Esophagus muscularis mucosa (tissue), 3 donors: Measurements from ENCODE around the gene XPC.

Experiments
- EP300 ChIP-seq: sonication (generic); formaldehyde crosslinking; IDR thresholded peaks from one replicate; pipeline ENCODE4 v1.6.1; 2017; ENCODE audit warnings: antibody characterized with exemption
- TF ChIP-seq, protein P1 (sequence below), 3 experiments: fragments of 200-600 bp in 2 of 3; fragments of 450-650 bp in 1 of 3; sonication (generic) in 2 of 3; IDR thresholded peaks; one replicate each; pipeline ENCODE4 v1.5.1; 2017 to 2019; ENCODE audit warnings: antibody characterized with exemption in 3 of 3, mild to moderate bottlenecking in 2 of 3, moderate library complexity in 1 of 3

DNA sequence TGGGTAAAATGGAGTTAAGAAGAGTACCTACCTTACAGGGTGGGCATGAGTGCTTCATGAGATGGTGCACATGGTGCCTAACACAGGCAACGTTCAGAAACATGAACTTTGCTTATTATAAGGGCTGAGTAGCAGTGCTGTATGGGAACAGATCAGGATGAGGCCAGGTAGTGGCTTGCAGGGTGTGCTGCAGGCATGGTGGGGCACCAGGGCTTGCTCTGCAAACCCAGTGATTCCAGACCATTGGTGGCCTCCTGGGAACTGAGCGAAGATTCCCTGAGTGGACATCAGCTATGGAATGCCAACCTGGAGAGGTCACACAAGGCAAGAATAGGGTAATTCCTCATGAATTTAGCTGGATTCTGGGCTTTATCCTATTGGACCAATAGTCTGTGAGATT is 37.7 kb downstream of the XPC start:
- no peak for TF ChIP-seq EP300
- TF ChIP-seq, protein P1, sequence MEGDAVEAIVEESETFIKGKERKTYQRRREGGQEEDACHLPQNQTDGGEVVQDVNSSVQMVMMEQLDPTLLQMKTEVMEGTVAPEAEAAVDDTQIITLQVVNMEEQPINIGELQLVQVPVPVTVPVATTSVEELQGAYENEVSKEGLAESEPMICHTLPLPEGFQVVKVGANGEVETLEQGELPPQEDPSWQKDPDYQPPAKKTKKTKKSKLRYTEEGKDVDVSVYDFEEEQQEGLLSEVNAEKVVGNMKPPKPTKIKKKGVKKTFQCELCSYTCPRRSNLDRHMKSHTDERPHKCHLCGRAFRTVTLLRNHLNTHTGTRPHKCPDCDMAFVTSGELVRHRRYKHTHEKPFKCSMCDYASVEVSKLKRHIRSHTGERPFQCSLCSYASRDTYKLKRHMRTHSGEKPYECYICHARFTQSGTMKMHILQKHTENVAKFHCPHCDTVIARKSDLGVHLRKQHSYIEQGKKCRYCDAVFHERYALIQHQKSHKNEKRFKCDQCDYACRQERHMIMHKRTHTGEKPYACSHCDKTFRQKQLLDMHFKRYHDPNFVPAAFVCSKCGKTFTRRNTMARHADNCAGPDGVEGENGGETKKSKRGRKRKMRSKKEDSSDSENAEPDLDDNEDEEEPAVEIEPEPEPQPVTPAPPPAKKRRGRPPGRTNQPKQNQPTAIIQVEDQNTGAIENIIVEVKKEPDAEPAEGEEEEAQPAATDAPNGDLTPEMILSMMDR (IDR thresholded peaks at IDR 0.05) = no peak
